WERI-Rb-1 (cell line): Measurements from ENCODE around the gene POLDIP3.
"Not testable (repeated sequence)": the region's sequence is repeated elsewhere in the genome, so short reads cannot be mapped to it uniquely, and the experiment has no call there.

ENCODE experiments used
- DNase-seq: peaks from one replicate; pipeline ENCODE4 v3.0.0-alpha.2; 2020
- H3K27ac ChIP-seq: fragments of 250-450 bp; sonication (Bioruptor Pico); 2 replicates; pipeline ENCODE4 v1.5.1; 2020; ENCODE audit warnings: mild to moderate bottlenecking, moderate library complexity
- H3K27me3 ChIP-seq: fragments of 250-450 bp; sonication (Bioruptor Pico); 2 replicates; pipeline ENCODE4 v1.5.1; 2021; ENCODE audit warnings: mild to moderate bottlenecking, low read depth, moderate library complexity; ENCODE audit not compliant: insufficient read depth, severe bottlenecking
- H3K36me3 ChIP-seq: fragments of 250-450 bp; sonication (Bioruptor Pico); 2 replicates; pipeline ENCODE4 v1.5.1; 2020; ENCODE audit warnings: mild to moderate bottlenecking, moderate library complexity
- H3K4me3 ChIP-seq: 2 replicates; pipeline ENCODE4 v1.5.1; 2011; ENCODE audit warnings: low read depth, mild to moderate bottlenecking, control low read depth, low read length
- H3K9me3 ChIP-seq: fragments of 250-450 bp; sonication (Bioruptor Pico); 2 replicates; pipeline ENCODE4 v1.5.1; 2021; ENCODE audit warnings: mild to moderate bottlenecking, moderate library complexity; ENCODE audit not compliant: severe bottlenecking
- TF ChIP-seq, protein P1 (sequence below): IDR thresholded peaks from 2 replicates; pipeline ENCODE4 v1.5.1; 2011; ENCODE audit warnings: low read depth, mild to moderate bottlenecking, control low read depth, inconsistent platforms, low read length

POLDIP3 gene

DNA sequence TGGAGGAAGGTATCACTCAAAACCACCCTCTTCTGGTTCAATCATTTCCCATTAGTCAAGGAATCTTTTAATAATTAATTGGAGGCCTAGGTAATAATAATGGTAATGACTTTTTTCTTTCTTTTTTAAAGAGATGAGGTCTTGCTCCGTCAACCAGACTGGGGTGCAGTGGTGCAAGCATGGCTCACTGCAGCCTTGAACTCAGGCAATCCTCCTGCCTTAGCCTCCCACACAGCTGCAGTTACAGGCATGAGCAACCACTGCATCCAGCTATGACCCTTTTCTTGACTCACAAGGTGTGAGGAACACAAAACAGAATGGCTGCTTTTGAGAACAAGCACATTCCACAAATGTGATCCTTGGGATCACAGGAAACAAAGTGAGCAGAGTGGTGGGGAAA lies 3.6 kb downstream of the POLDIP3 start:
- no peak overlapping the region for H3K4me3 ChIP-seq
- no peak overlapping the region for H3K27ac ChIP-seq
- no peak for DNase-seq
- H3K9me3 ChIP-seq, result no peaks in the 10 kb centered on the region
- H3K36me3 ChIP-seq, result peaks cover 61% of the 10 kb centered on the region
- H3K27me3 ChIP-seq, result no peaks in the 10 kb centered on the region
- TF ChIP-seq, protein P1, sequence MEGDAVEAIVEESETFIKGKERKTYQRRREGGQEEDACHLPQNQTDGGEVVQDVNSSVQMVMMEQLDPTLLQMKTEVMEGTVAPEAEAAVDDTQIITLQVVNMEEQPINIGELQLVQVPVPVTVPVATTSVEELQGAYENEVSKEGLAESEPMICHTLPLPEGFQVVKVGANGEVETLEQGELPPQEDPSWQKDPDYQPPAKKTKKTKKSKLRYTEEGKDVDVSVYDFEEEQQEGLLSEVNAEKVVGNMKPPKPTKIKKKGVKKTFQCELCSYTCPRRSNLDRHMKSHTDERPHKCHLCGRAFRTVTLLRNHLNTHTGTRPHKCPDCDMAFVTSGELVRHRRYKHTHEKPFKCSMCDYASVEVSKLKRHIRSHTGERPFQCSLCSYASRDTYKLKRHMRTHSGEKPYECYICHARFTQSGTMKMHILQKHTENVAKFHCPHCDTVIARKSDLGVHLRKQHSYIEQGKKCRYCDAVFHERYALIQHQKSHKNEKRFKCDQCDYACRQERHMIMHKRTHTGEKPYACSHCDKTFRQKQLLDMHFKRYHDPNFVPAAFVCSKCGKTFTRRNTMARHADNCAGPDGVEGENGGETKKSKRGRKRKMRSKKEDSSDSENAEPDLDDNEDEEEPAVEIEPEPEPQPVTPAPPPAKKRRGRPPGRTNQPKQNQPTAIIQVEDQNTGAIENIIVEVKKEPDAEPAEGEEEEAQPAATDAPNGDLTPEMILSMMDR, result no peak

DNA sequence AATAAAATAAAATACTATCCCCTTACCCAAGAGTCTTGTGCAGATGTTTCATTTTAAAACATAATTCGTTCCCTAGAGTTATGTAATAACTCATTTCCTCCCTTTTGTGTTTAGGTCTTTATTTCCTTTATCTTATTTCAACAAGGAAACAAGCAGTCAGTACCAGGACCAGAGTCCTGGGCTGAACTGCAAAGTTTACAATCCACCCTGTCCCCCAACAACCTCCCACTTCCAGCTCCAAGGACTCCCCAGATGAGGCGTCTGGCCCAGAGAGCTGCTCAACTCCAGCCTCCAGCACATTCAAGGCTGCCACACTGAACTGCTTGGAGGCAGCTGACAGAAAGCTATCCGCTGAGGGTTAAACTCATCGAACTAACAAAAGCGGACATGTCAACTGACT lies 4.5 kb downstream of the POLDIP3 start:
- H3K27ac ChIP-seq, result no peak overlapping the region
- H3K36me3 ChIP-seq, result peaks cover 70% of the 10 kb centered on the region
- no peak overlapping the region for H3K4me3 ChIP-seq
- H3K27me3 ChIP-seq, result no peaks in the 10 kb centered on the region
- no peak for DNase-seq
- H3K9me3 ChIP-seq, result no peaks in the 10 kb centered on the region
- TF ChIP-seq, protein P1, result no peak

DNA sequence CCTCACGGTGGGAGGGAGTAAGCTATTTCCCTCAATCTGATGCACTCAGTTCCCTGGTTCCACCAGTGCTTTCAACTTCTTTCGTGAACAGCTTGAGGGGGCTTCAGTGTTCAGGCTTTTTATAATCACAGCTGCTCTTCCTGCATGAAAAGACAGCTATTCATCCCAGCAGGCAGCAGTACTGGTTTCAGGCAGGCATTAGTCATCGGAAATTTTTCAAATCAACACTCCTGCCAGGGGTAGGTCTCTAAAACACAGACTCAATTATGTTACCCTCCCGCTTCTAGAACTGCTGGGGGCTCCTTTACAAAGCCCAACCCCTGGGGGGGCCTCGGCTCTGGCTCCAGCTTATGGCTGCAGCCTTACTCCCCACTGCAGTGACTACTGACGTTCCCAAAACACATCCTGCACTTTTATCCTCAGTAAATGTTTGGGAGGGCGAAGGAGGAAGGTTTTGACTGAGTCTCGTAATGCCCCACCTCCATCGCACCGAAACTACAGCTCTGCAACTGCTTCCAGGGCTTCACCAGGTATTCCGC lies 5.8 kb downstream of the POLDIP3 start:
- DNase-seq, result no peak
- TF ChIP-seq, protein P1, result no peak
- H3K27me3 ChIP-seq, result no peaks in the 10 kb centered on the region
- no peaks in the 10 kb centered on the region for H3K9me3 ChIP-seq
- H3K36me3 ChIP-seq, result peaks cover 80% of the 10 kb centered on the region
- no peak overlapping the region for H3K4me3 ChIP-seq
- no peak overlapping the region for H3K27ac ChIP-seq

DNA sequence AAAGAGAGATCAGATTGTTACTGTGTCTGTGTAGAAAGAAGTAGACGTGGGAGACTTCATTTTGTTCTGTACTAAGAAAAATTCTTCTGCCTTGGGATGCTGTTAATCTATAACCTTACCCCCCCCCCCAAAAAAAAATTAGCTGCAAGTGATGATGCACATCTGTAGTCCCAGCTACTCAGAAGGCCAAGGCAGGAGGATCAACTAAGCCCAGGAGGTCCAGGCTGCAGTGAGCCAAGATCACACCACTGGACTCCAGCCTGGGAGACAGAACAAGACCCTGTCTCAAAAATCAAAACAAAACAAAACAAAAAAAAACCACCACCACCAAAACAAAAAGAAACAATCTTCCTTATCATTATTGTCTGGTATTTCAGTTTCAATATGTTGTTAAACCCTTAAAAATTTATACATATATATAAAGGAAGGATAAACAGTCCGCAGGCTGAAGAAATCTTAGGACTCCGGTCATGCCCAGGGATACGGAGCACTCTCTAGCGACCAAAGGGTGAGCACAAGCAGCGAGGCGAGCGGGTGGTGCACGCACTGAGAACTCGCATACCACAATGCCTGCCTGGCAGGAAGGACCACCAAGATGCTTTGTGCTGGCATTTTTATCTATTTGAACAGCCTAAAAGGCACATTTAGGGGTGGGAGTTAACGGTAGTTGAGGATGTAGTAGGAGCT lies 6.4 kb downstream of the POLDIP3 start:
- Histone ChIP-seq H3K27me3 (no peaks in the 10 kb centered on the region), H3K9me3 (no peaks in the 10 kb centered on the region), H3K4me3 (no peak overlapping the region), H3K27ac (no peak overlapping the region), H3K36me3 (peaks cover 83% of the 10 kb centered on the region)
- TF ChIP-seq, protein P1, result no peak
- no peak for DNase-seq

DNA sequence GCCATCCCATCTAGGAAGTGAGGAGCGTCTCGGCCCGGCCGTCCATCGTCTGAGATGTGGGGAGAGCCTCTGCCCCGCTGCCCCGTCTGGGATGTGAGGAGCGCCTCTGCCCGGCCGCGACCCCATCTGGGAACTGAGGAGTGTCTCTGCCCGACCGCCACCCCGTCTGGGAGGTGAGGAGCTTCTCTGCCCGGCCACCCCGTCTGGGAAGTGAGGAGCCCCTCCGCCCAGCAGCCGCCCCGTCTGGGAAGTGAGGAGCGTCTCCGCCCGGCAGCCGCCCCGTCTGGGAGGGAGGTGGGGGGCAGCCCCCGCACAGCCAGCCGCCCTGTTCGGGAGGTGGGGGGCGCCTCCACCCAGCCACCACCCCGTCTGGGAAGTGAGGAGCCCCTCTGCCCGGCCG lies 7.0 kb downstream of the POLDIP3 start:
- peaks cover 83% of the 10 kb centered on the region for H3K36me3 ChIP-seq
- not testable (repeated sequence) for H3K27ac ChIP-seq, DNase-seq, H3K4me3 ChIP-seq, H3K27me3 ChIP-seq, H3K9me3 ChIP-seq

DNA sequence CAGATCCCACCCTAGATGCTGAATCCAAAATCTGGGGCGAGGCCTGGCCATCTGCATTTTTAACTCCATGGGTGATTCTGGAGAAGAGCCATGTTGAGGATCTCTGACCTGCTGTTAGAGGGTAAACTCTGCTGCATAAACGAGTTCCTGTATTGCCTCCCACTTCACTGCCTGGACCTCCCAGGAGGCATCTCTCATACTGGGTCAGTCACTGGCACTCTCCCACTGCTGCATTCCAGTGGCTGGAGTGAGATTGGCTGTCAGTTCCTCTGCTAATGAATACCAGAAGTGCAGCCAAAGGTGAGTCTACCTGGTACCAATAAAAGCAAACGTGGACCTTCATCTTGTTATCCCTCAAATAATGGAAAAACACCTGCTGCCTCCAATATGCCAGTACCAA lies 10.3 kb downstream of the POLDIP3 start:
- no peak for DNase-seq
- peaks cover 81% of the 10 kb centered on the region for H3K36me3 ChIP-seq
- no peak overlapping the region for H3K27ac ChIP-seq
- TF ChIP-seq, protein P1, result no peak
- H3K4me3 ChIP-seq, result no peak overlapping the region
- H3K27me3 ChIP-seq, result no peaks in the 10 kb centered on the region
- H3K9me3 ChIP-seq, result no peaks in the 10 kb centered on the region
